OCI-LY3 (cell line): Measurements from ENCODE around the gene FSTL5.

Experiments
- H2AFZ ChIP-seq: fragments of 200-600, 300-600 bp; shearing (Covaris generic); 2 replicates; pipeline ENCODE4 v1.6.0; 2014; ENCODE audit warnings: antibody characterized with exemption, low read depth, low read length
- H3K27ac ChIP-seq: fragments of 200-600, 300-600 bp; sonication (generic); 2 replicates; pipeline ENCODE4 v1.5.1; 2014; ENCODE audit warnings: mild to moderate bottlenecking, low read length, moderate library complexity, mixed read lengths
- H3K27me3 ChIP-seq: fragments of 200-600, 300-600 bp; sonication (generic); 2 replicates; pipeline ENCODE4 v1.6.1; 2014; ENCODE audit warnings: low read depth, low read length, mixed read lengths
- H3K36me3 ChIP-seq: fragments of 200-600, 300-600 bp; sonication (generic); replicated peaks from 2 replicates; pipeline ENCODE3; 2014; ENCODE audit warnings: low read depth, low read length, mixed read lengths
- H3K4me1 ChIP-seq: fragments of 300-600, 200-600 bp; sonication (generic); 2 replicates; pipeline ENCODE4 v1.6.1; 2014; ENCODE audit warnings: low read length, mixed read lengths
- H3K4me2 ChIP-seq: fragments of 200-600, 300-600 bp; sonication (generic); 2 replicates; pipeline ENCODE4 v1.6.1; 2014; ENCODE audit warnings: low read length, mixed read lengths
- H3K4me3 ChIP-seq: fragments of 300-600, 200-600 bp; sonication (generic); 2 replicates; pipeline ENCODE4 v1.5.1; 2014; ENCODE audit warnings: antibody characterized with exemption, mild to moderate bottlenecking, low read length, moderate library complexity
- H3K79me2 ChIP-seq: fragments of 300-600, 200-600 bp; shearing (Covaris generic); 2 replicates; pipeline ENCODE4 v1.6.1; 2014; ENCODE audit warnings: mild to moderate bottlenecking, low read length, mixed read lengths
- H3K9ac ChIP-seq: fragments of 300-600, 200-600 bp; shearing (Covaris generic); 2 replicates; pipeline ENCODE4 v1.6.0; 2014; ENCODE audit warnings: mild to moderate bottlenecking, low read length, moderate library complexity
- H3K9me3 ChIP-seq: fragments of 200-600, 300-600 bp; shearing (Covaris generic); 2 replicates; pipeline ENCODE4 v1.6.1; 2014; ENCODE audit warnings: low read length, mixed read lengths; ENCODE audit not compliant: insufficient read depth
- H4K20me1 ChIP-seq: fragments of 200-600, 300-600 bp; sonication (generic); 2 replicates; pipeline ENCODE4 v1.6.1; 2016; ENCODE audit warnings: low read length, mixed read lengths; ENCODE audit not compliant: insufficient read depth
- EZH2phosphoT487 ChIP-seq: fragments of 200-600 bp; shearing (Covaris generic); IDR thresholded peaks from 2 replicates; pipeline ENCODE4 v1.6.1; 2018; ENCODE audit warnings: antibody characterized with exemption, mixed run types, low read depth
- TF ChIP-seq, protein P1 (sequence below): fragments of 200-600, 300-600 bp; sonication (generic); IDR thresholded peaks from 2 replicates; pipeline ENCODE4 v1.5.1; 2014; ENCODE audit warnings: antibody characterized with exemption, low read length, low read depth

The FSTL5 gene

DNA sequence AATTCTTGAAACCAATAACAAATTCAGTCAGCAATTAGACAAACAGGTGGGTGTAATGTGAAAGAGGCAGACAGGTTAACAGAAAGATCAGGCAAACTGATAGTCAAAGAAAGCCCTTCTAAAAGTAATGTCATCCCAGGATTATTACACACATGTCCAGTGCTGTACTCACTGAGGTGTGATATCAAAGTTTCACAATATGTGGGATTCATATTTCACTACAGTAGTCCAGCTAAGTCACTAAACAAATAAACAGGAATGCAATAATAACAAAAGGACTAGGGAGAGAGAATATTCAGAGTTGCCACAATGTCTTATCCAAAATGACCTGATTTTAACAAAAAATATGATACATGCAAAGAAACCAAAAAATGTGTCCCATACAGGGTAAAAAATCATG is 787.5 kb downstream of the FSTL5 start:
- Histone ChIP-seq H3K9me3 (peaks cover 9% of the 10 kb centered on the region), H4K20me1 (no peaks in the 10 kb centered on the region), H2AFZ (no peak overlapping the region), H3K9ac (no peak overlapping the region), H3K79me2 (no peaks in the 10 kb centered on the region), H3K4me2 (no peak overlapping the region), H3K27me3 (no peaks in the 10 kb centered on the region), H3K4me3 (no peak overlapping the region), H3K4me1 (no peaks in the 10 kb centered on the region), H3K27ac (no peak overlapping the region), H3K36me3 (no peaks in the 10 kb centered on the region)
- no peak for TF ChIP-seq EZH2phosphoT487
- TF ChIP-seq, protein P1, sequence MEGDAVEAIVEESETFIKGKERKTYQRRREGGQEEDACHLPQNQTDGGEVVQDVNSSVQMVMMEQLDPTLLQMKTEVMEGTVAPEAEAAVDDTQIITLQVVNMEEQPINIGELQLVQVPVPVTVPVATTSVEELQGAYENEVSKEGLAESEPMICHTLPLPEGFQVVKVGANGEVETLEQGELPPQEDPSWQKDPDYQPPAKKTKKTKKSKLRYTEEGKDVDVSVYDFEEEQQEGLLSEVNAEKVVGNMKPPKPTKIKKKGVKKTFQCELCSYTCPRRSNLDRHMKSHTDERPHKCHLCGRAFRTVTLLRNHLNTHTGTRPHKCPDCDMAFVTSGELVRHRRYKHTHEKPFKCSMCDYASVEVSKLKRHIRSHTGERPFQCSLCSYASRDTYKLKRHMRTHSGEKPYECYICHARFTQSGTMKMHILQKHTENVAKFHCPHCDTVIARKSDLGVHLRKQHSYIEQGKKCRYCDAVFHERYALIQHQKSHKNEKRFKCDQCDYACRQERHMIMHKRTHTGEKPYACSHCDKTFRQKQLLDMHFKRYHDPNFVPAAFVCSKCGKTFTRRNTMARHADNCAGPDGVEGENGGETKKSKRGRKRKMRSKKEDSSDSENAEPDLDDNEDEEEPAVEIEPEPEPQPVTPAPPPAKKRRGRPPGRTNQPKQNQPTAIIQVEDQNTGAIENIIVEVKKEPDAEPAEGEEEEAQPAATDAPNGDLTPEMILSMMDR, result no peak

DNA sequence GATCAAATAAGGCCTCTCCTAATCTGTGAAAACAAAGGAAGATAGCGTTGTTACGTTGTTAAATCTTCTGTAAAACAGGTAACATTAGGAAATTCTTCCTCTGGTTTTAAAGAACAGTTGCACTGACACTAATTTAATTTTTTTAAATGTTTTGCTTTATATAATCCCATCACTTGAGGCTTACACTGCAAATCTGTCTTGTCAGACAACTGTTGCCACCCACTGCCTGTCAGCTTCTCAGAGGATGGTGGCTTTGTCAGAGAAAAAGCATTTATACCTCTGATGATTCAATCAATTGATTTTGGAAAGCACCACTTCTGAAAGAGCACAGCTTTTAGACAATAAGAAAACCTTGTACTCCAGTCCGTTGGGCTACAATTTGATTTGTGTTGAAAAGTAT is 799.1 kb downstream of the FSTL5 start:
- Histone ChIP-seq H3K4me2 (no peak overlapping the region), H3K27me3 (no peaks in the 10 kb centered on the region), H3K9me3 (no peaks in the 10 kb centered on the region), H2AFZ (peak overlapping the region; percentile 10; the same call in 1 of the 2 replicates), H3K4me3 (no peak overlapping the region), H3K27ac (no peak overlapping the region), H3K4me1 (peaks cover 19% of the 10 kb centered on the region), H3K36me3 (no peaks in the 10 kb centered on the region), H4K20me1 (no peaks in the 10 kb centered on the region), H3K79me2 (no peaks in the 10 kb centered on the region), H3K9ac (no peak overlapping the region)
- TF ChIP-seq, protein P1, result no peak
- no peak for TF ChIP-seq EZH2phosphoT487

DNA sequence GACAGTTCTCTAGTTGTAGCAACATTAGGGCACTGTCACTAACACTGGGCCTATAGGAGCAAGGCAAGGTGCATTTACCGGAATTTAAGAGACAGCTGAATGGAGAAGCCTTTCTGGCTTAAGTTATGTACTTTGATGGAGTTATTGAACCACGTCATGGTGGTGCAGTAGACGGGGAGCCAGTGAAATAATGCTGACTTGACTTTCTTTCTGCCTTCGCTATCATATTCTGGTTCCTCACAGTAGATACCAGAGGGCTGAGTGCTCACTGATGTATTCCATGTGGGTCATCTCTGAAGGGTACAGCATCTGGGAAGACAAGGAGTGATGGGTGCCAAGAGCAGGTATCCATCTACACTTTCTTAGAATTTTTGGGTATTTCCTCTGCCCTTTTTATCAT is 802.8 kb downstream of the FSTL5 start:
- H3K4me1 ChIP-seq, result peaks cover 27% of the 10 kb centered on the region
- no peaks in the 10 kb centered on the region for H3K36me3 ChIP-seq
- H3K9ac ChIP-seq, result no peak overlapping the region
- H4K20me1 ChIP-seq, result no peaks in the 10 kb centered on the region
- H2AFZ ChIP-seq, result no peak overlapping the region
- no peak overlapping the region for H3K4me2 ChIP-seq
- H3K9me3 ChIP-seq, result no peaks in the 10 kb centered on the region
- no peak overlapping the region for H3K4me3 ChIP-seq
- no peaks in the 10 kb centered on the region for H3K27me3 ChIP-seq
- H3K27ac ChIP-seq, result no peak overlapping the region
- no peaks in the 10 kb centered on the region for H3K79me2 ChIP-seq
- TF ChIP-seq, protein P1, result no peak
- no peak for TF ChIP-seq EZH2phosphoT487

DNA sequence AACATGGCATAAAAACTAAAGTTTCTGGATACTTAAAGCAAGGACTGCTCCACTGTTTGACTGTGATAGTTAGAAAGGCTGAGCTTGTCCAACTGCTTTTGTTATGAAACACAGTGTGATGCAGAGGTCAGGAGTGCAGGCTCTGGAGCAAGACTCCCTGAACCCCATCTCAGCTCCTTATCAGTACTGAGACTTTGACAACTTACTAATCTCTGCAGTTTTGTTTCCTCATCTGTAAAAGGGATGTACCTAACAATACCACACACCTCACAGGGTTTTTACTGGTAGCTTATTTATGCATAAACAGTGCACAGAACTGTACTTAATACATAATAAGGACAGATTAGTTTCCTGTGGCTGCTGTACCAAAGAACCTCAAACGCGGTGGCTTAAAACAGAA is 804.3 kb downstream of the FSTL5 start:
- Histone ChIP-seq H3K36me3 (no peaks in the 10 kb centered on the region), H3K27me3 (no peaks in the 10 kb centered on the region), H3K4me2 (peak overlapping the region; percentile 47), H3K4me1 (peaks cover 27% of the 10 kb centered on the region), H3K9ac (no peak overlapping the region), H3K9me3 (no peaks in the 10 kb centered on the region), H3K4me3 (peak overlapping the region; percentile 7; the same call in 1 of the 2 replicates), H3K27ac (no peak overlapping the region), H4K20me1 (no peaks in the 10 kb centered on the region), H2AFZ (no peak overlapping the region), H3K79me2 (no peaks in the 10 kb centered on the region)
- TF ChIP-seq EZH2phosphoT487, result no peak
- TF ChIP-seq, protein P1, result no peak
